ENCODE data around the gene LAMC3. TPM values are rescaled to one million over a fixed set of nuclear protein-coding genes. Genes with fewer than 3 reads are reported as not detected.

LAMC3 gene
- total RNA-seq, 1 experiment from 2014 or later: 0.28 TPM

DNA sequence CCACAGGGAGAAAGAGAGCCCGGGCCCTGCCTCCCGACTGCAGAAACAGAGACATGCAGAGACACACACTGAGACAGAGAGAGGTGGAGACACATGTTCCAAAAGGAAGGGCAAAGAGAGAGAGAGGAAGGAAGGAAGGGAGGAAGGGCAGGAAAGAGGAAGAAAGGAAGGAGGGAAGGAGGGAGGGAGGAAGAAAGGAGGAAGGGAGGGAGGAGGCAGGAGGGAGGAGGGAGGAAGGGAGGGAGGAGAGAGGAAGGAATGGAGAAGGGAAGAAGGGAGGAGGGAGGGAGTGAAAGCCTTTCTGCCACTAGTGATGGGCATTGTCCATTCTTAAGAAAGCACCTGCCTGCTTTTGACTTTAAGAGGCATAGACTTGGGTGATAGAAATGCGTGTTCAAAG, 38.1 kb upstream of the LAMC3 start:
- CTCF ChIA-PET: interaction anchor here (0.6 kb wide), 1 partner anchor 202 kb away, joined by 3 read pairs; no protein-coding TSS in a partner anchor
- POLR2A ChIA-PET (ENCODE audit: low non-redundant PET): no interaction called here
- BruUV-seq (replicated peaks): no TSS peak

DNA sequence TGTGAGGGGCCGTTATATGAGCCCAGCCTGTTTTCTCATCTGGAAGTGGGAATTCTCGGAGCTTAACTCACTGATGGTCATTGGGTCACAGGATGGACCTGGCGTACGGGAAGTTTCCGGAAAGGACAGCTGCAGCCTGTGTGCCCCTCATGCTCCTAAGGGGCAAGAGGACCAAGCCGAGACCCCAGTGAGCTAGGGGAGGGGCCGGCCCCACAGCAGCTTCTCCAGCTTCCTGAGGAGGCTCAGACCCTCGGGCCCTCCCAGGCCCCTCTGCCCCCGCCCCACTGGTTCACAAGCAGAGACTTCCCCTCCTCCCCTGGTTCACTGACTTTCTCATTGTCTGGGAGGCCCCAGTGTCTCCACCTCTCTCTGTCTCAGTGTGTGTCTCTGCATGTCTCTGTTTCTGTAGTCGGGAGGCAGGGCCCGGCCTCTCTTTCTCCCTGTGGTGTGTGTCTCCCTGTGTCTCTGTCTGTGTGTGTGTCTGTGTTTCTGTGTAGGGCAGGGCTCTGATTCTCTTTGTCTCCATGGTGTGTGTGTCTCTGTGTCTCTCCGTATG, 37.6 kb upstream of the LAMC3 start:
- H3K36me3 ChIP-seq (ENCODE audit: insufficient read depth, low read length, poor library complexity, severe bottlenecking): no peaks in the 10 kb centered on the region
- H3K4me3 ChIP-seq (ENCODE audit: low read depth, low read length, poor library complexity, severe bottlenecking): no peak overlapping the region
- no peaks in the 10 kb centered on the region for H3K4me1 ChIP-seq (ENCODE audit: insufficient read depth, low read length, poor library complexity, severe bottlenecking)
- no peak overlapping the region for H3K27ac ChIP-seq (ENCODE audit: low read depth, low read length, poor library complexity, severe bottlenecking)
- intact Hi-C loops (cut with micrococcal nuclease; ENCODE audit: unreplicated experiment): no loop called here
- no peaks in the 10 kb centered on the region for H3K9me3 ChIP-seq (ENCODE audit: low read depth, low read length, poor library complexity, severe bottlenecking)
- TF ChIP-seq EZH2 (IDR thresholded peaks at IDR 0.05; ENCODE audit: borderline replicate concordance, low read depth, low read length, poor library complexity, severe bottlenecking): no peak
- TF ChIP-seq, protein P1, sequence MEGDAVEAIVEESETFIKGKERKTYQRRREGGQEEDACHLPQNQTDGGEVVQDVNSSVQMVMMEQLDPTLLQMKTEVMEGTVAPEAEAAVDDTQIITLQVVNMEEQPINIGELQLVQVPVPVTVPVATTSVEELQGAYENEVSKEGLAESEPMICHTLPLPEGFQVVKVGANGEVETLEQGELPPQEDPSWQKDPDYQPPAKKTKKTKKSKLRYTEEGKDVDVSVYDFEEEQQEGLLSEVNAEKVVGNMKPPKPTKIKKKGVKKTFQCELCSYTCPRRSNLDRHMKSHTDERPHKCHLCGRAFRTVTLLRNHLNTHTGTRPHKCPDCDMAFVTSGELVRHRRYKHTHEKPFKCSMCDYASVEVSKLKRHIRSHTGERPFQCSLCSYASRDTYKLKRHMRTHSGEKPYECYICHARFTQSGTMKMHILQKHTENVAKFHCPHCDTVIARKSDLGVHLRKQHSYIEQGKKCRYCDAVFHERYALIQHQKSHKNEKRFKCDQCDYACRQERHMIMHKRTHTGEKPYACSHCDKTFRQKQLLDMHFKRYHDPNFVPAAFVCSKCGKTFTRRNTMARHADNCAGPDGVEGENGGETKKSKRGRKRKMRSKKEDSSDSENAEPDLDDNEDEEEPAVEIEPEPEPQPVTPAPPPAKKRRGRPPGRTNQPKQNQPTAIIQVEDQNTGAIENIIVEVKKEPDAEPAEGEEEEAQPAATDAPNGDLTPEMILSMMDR (conservative IDR thresholded peaks at IDR 0.05; ENCODE audit: low read depth, low read length): no peak
- POLR2A ChIA-PET (ENCODE audit: low non-redundant PET): no interaction called here
- no TSS peak for BruUV-seq (replicated peaks)
- peaks cover 10% of the 10 kb centered on the region for H3K27me3 ChIP-seq (replicated peaks; ENCODE audit: insufficient read depth, low read depth, low read length, poor library complexity)
- CTCF ChIA-PET: interaction anchor here (0.6 kb wide), 1 partner anchor 35 kb away, joined by 4 read pairs; no protein-coding TSS in a partner anchor
- no peak for DNase-seq (ENCODE audit: low spot score)

More for the DNA sequence above, 38.1 kb upstream of the LAMC3 start:
- TF ChIP-seq, protein P1 (conservative IDR thresholded peaks at IDR 0.05; ENCODE audit: low read depth, low read length): no peak
- no peak for TF ChIP-seq EZH2 (IDR thresholded peaks at IDR 0.05; ENCODE audit: borderline replicate concordance, low read depth, low read length, poor library complexity, severe bottlenecking)
- no peak overlapping the region for H3K4me3 ChIP-seq (ENCODE audit: low read depth, low read length, poor library complexity, severe bottlenecking)
- H3K4me1 ChIP-seq (ENCODE audit: insufficient read depth, low read length, poor library complexity, severe bottlenecking): no peaks in the 10 kb centered on the region
- H3K36me3 ChIP-seq (ENCODE audit: insufficient read depth, low read length, poor library complexity, severe bottlenecking): no peaks in the 10 kb centered on the region
- no peak for DNase-seq (ENCODE audit: low spot score)
- intact Hi-C loops (cut with micrococcal nuclease; ENCODE audit: unreplicated experiment): no loop called here
- H3K9me3 ChIP-seq (ENCODE audit: low read depth, low read length, poor library complexity, severe bottlenecking): no peaks in the 10 kb centered on the region
- H3K27ac ChIP-seq (ENCODE audit: low read depth, low read length, poor library complexity, severe bottlenecking): no peak overlapping the region
- H3K27me3 ChIP-seq (replicated peaks; ENCODE audit: insufficient read depth, low read depth, low read length, poor library complexity): peaks cover 10% of the 10 kb centered on the region

DNA sequence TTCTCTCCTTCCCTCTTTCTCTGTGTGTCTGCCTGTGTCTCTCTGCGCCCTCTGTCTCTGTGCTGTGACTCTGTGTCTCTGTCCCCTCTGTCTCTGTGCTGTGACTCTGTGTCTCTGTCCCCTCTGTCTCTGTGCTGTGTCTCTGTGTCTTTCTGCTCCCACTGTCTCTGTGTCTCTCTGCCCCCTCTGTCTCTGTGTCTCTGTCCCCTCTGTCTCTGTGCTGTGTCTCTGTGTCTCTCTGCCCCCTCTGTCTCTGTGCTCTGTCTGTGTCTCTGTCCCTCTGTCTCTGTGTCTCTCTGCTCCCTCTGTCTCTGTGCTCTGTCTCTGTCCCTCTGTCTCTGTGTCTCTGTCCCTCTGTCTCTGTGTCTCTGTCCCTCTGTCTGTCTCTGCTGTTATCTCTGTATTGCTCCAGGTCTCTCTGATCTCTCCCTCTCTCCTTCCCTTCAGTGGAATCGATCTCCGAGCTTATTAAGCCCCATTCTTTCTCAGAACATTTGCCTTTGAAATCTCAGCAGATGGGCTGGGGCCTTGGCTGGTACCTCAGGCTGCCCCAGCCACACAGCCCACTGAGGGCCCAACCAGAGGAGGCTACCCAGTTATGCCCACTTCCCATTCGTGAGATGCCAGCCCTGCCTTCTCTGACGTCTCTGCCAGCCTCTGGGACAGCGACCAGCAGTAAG, 36.6 kb upstream of the LAMC3 start:
- CTCF ChIA-PET: no interaction called here
- no peak overlapping the region for H3K27ac ChIP-seq (ENCODE audit: low read depth, low read length, poor library complexity, severe bottlenecking)
- POLR2A ChIA-PET (ENCODE audit: low non-redundant PET): no interaction called here
- H3K4me3 ChIP-seq (ENCODE audit: low read depth, low read length, poor library complexity, severe bottlenecking): no peak overlapping the region
- H3K36me3 ChIP-seq (ENCODE audit: insufficient read depth, low read length, poor library complexity, severe bottlenecking): no peaks in the 10 kb centered on the region
- BruUV-seq (replicated peaks): no TSS peak
- TF ChIP-seq, protein P1 (conservative IDR thresholded peaks at IDR 0.05; ENCODE audit: low read depth, low read length): no peak
- TF ChIP-seq EZH2 (IDR thresholded peaks at IDR 0.05; ENCODE audit: borderline replicate concordance, low read depth, low read length, poor library complexity, severe bottlenecking): no peak
- DNase-seq (ENCODE audit: low spot score): no peak
- peaks cover 10% of the 10 kb centered on the region for H3K27me3 ChIP-seq (replicated peaks; ENCODE audit: insufficient read depth, low read depth, low read length, poor library complexity)
- H3K9me3 ChIP-seq (ENCODE audit: low read depth, low read length, poor library complexity, severe bottlenecking): no peaks in the 10 kb centered on the region
- intact Hi-C loops (cut with micrococcal nuclease; ENCODE audit: unreplicated experiment): no loop called here
- H3K4me1 ChIP-seq (ENCODE audit: insufficient read depth, low read length, poor library complexity, severe bottlenecking): no peaks in the 10 kb centered on the region

All from A673 (cell line).